GM13977 (cell line): ENCODE data around the gene DROSHA.

Experiments used
- DNase-seq: peaks from one replicate; pipeline ENCODE4 v3.0.0; 2012; ENCODE audit warnings: low spot score
- CTCF ChIP-seq: IDR thresholded peaks from 2 replicates; pipeline ENCODE4 v1.5.1; 2012; ENCODE audit warnings: mild to moderate bottlenecking, control low read depth; ENCODE audit not compliant: insufficient read depth; ENCODE audit errors: extremely low read depth, missing control alignments
- in situ Hi-C: fragments of 300-500 bp; cut with MboI; formaldehyde crosslinking; loops from one replicate; pipeline ENCODE4 v1.12.0; 2022; ENCODE audit warnings: low sequenced_read_pairs, low pct_unique_long_range_greater_than_20kb, mixed read lengths, inconsistent platforms; ENCODE audit not compliant: unreplicated experiment

Gene DROSHA

GRCh38 chr5:31421806-31422586 is 109.9 kb downstream of the DROSHA start:
- no peak for DNase-seq
- TF ChIP-seq CTCF: no peak
- in situ Hi-C loops: no loop called here

- TF ChIP-seq CTCF: no peak
- in situ Hi-C loops: no loop called here
- DNase-seq: no peak
Observed at GRCh38 chr5:31417512-31417911, 114.4 kb downstream of the DROSHA start.

- DNase-seq: no peak
- in situ Hi-C loops: no loop called here
- TF ChIP-seq CTCF: no peak
Observed at GRCh38 chr5:31416547-31416946, 115.3 kb downstream of the DROSHA start.

- in situ Hi-C loops: no loop called here
- no peak for TF ChIP-seq CTCF
- no peak for DNase-seq
Observed at GRCh38 chr5:31415960-31416359, 115.9 kb downstream of the DROSHA start.

- no peak for DNase-seq
- in situ Hi-C loops: no loop called here
- no peak for TF ChIP-seq CTCF
Observed at GRCh38 chr5:31415009-31415923, 116.6 kb downstream of the DROSHA start.

- in situ Hi-C loops: no loop called here
- no peak for DNase-seq
- no peak for TF ChIP-seq CTCF
Observed at GRCh38 chr5:31413030-31413812, 118.7 kb downstream of the DROSHA start.
